CD4-positive, alpha-beta T cell treated with Interleukin-4 for 1 hour (primary cell): ENCODE data around the gene C19orf33.

Experiments
- DNase-seq, 2 donors: peaks; one replicate each; pipeline ENCODE4 v3.0.0-alpha.2; 2020 to 2022

C19orf33 gene

GRCh38 chr19:38346837-38347236 lies 42.8 kb downstream of the C19orf33 start:
- no peak for DNase-seq

- DNase-seq, result no peak
Measured at GRCh38 chr19:38350883-38351282, 46.8 kb downstream of the C19orf33 start.

GRCh38 chr19:38351865-38352395 lies 47.9 kb downstream of the C19orf33 start:
- DNase-seq, result no peak

- DNase-seq, result no peak
Measured at GRCh38 chr19:38352611-38353010, 48.6 kb downstream of the C19orf33 start.
